Measurements from ENCODE around the gene THRAP3. TPM values are rescaled to one million over a fixed set of nuclear protein-coding genes. Genes with fewer than 3 reads are reported as not detected.

The THRAP3 gene
- total and polyA plus RNA-seq, 9 of the 15 experiments (the other 6 are each of a cell fraction or from before 2014, with no cell fraction given), result 66.2 to 135 (median 113) TPM

DNA sequence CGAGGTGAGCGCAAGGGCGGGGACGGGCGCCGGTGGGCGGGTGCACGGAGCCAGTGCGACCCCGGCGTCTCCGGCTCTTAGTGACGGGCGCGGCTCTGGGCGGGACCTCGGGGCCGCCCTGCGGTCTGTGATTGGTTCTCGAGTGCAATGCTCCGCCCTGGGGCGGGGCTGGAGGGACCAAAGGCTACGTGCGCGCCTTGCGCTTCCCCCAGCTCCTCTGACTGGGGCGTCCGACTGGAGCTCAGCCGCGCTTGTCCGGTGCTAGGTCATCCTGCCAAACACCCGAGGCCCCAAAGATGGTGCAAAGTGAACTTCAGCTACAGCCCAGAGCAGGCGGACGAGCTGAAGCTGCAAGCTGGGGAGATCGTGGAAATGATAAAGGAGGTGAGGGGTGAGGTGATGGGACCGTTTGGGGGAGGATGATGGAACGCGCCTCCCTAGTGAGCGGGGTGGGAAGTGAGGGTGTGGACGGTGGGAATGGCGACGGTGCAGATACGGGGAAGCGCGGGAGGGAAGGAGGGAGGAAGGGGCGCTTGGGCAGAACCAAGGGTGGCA, 82.7 kb downstream of the THRAP3 start (continued):
- TF ChIP-seq, protein P1, sequence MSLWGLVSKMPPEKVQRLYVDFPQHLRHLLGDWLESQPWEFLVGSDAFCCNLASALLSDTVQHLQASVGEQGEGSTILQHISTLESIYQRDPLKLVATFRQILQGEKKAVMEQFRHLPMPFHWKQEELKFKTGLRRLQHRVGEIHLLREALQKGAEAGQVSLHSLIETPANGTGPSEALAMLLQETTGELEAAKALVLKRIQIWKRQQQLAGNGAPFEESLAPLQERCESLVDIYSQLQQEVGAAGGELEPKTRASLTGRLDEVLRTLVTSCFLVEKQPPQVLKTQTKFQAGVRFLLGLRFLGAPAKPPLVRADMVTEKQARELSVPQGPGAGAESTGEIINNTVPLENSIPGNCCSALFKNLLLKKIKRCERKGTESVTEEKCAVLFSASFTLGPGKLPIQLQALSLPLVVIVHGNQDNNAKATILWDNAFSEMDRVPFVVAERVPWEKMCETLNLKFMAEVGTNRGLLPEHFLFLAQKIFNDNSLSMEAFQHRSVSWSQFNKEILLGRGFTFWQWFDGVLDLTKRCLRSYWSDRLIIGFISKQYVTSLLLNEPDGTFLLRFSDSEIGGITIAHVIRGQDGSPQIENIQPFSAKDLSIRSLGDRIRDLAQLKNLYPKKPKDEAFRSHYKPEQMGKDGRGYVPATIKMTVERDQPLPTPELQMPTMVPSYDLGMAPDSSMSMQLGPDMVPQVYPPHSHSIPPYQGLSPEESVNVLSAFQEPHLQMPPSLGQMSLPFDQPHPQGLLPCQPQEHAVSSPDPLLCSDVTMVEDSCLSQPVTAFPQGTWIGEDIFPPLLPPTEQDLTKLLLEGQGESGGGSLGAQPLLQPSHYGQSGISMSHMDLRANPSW (CRISPR knock-in tag; IDR thresholded peaks at IDR 0.05), result peak; percentile 75; the same call in 1 of the 2 replicates
- TF ChIP-seq ZNF766 (CRISPR knock-in tag; conservative IDR thresholded peaks at IDR 0.05) (no peak), CBFA2T3 (IDR thresholded peaks at IDR 0.05) (no peak), TRIM25 (IDR thresholded peaks at IDR 0.05; ENCODE audit: borderline replicate concordance) (0 out of 2 replicates have a peak, but pooled peaks have one; percentile 32), KLF1 (tag; IDR thresholded peaks at IDR 0.05) (no peak), SMARCA5 (IDR thresholded peaks at IDR 0.05) (peak; percentile 70), ZBTB2 (IDR thresholded peaks at IDR 0.05) (peak; percentile 73), ERF (CRISPR knock-in tag; IDR thresholded peaks at IDR 0.05) (no peak), ARNT (IDR thresholded peaks at IDR 0.05) (0 out of 4 replicates have a peak, but pooled peaks have one; percentile 45 to 64), RBBP5 (IDR thresholded peaks at IDR 0.05; ENCODE audit: borderline replicate concordance, insufficient read depth, low read length, poor library complexity, severe bottlenecking) (peak; percentile 45), SREBF1 (IDR thresholded peaks at IDR 0.05; ENCODE audit: borderline replicate concordance, low read depth, low read length) (no peak), LARP7 (IDR thresholded peaks at IDR 0.05) (peak; percentile 95), IRF9 (tag; IDR thresholded peaks at IDR 0.05) (no peak), ZNF184 (CRISPR knock-in tag; IDR thresholded peaks at IDR 0.05) (no peak)
- TF ChIP-seq, protein P2, sequence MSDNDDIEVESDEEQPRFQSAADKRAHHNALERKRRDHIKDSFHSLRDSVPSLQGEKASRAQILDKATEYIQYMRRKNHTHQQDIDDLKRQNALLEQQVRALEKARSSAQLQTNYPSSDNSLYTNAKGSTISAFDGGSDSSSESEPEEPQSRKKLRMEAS (CRISPR knock-in tag; IDR thresholded peaks at IDR 0.05), result peak; percentile 61; the same call in 1 of the 2 replicates
- TF ChIP-seq, protein P3, sequence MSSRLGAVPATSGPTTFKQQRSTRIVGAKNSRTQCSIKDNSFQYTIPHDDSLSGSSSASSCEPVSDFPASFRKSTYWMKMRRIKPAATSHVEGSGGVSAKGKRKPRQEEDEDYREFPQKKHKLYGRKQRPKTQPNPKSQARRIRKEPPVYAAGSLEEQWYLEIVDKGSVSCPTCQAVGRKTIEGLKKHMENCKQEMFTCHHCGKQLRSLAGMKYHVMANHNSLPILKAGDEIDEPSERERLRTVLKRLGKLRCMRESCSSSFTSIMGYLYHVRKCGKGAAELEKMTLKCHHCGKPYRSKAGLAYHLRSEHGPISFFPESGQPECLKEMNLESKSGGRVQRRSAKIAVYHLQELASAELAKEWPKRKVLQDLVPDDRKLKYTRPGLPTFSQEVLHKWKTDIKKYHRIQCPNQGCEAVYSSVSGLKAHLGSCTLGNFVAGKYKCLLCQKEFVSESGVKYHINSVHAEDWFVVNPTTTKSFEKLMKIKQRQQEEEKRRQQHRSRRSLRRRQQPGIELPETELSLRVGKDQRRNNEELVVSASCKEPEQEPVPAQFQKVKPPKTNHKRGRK (tag; IDR thresholded peaks at IDR 0.05), result no peak
- TF ChIP-seq, protein P4, sequence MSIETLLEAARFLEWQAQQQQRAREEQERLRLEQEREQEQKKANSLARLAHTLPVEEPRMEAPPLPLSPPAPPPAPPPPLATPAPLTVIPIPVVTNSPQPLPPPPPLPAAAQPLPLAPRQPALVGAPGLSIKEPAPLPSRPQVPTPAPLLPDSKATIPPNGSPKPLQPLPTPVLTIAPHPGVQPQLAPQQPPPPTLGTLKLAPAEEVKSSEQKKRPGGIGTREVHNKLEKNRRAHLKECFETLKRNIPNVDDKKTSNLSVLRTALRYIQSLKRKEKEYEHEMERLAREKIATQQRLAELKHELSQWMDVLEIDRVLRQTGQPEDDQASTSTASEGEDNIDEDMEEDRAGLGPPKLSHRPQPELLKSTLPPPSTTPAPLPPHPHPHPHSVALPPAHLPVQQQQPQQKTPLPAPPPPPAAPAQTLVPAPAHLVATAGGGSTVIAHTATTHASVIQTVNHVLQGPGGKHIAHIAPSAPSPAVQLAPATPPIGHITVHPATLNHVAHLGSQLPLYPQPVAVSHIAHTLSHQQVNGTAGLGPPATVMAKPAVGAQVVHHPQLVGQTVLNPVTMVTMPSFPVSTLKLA (conservative IDR thresholded peaks at IDR 0.05), result peak in 1 of 2 experiments; percentile 43; a peak in 1 of 4 replicates

All from K562 (cell line).